Panc1 (cell line): ENCODE measurements around the gene MDH1. TPM values are rescaled to one million over a fixed set of nuclear protein-coding genes. Genes with fewer than 3 reads are reported as not detected.

Experiments
- ATAC-seq: fragments of 200-7000 bp; cut with Tn5 transposase; 2 replicates; pipeline ENCODE4 v1.9.1; 2020; ENCODE audit warnings: mild to moderate bottlenecking, moderate library complexity
- BruUV-seq: library from RNA; stranded (reverse); fragments of 400-500 nt; replicated peaks from 2 replicates; lab custom pipeline; 2021; lab: Mats Ljungman, UMichigan
- CTCF ChIA-PET: fragments of 300-600 bp; sonication (Branson Sonifier 250); formaldehyde crosslinking; loops from one replicate; lab custom pipeline; 2022; ENCODE audit warnings: antibody characterized with exemption; lab: Charles Lee
- POLR2A ChIA-PET: fragments of 300-600 bp; sonication (Branson Sonifier 250); formaldehyde crosslinking; loops from one replicate; lab custom pipeline; 2022; ENCODE audit warnings: antibody characterized with exemption; lab: Charles Lee
- DNase-seq: peaks from one replicate; pipeline ENCODE4 v3.0.0-alpha.2; 2010; ENCODE audit warnings: low read depth, low spot score
- H3K27ac ChIP-seq: 2 replicates; pipeline ENCODE4 v1.5.1; 2011; ENCODE audit warnings: mild to moderate bottlenecking, low read length, inconsistent platforms
- H3K27me3 ChIP-seq: fragments of 200-500 bp; sonication (Bioruptor generic); 2 replicates; pipeline ENCODE4 v1.6.0; 2014; ENCODE audit warnings: low read length, inconsistent platforms; ENCODE audit not compliant: control insufficient read depth, insufficient read depth
- H3K36me3 ChIP-seq: fragments of 200-500 bp; sonication (Bioruptor generic); 2 replicates; pipeline ENCODE4 v1.5.1; 2014; ENCODE audit warnings: inconsistent platforms, mild to moderate bottlenecking, low read length, moderate library complexity; ENCODE audit not compliant: control insufficient read depth, insufficient read depth
- H3K4me1 ChIP-seq: 2 replicates; pipeline ENCODE4 v1.5.1; 2011; ENCODE audit warnings: inconsistent platforms, mild to moderate bottlenecking, low read length, moderate library complexity; ENCODE audit not compliant: control insufficient read depth, insufficient read depth
- H3K4me3 ChIP-seq, 2 experiments: 2 replicates each; pipeline ENCODE4 v1.5.1; 2011 to 2012; ENCODE audit warnings: low read depth in 2 of 2, low read length in 2 of 2, mild to moderate bottlenecking in 2 of 2, inconsistent platforms in 1 of 2, moderate library complexity in 1 of 2
- H3K9me3 ChIP-seq: fragments of 200-500 bp; sonication (Bioruptor generic); 2 replicates; pipeline ENCODE4 v1.5.1; 2014; ENCODE audit warnings: low read depth, mild to moderate bottlenecking, inconsistent platforms, low read length, moderate library complexity; ENCODE audit not compliant: control insufficient read depth, insufficient read depth
- CTCF ChIP-seq: fragments of 450-650 bp; IDR thresholded peaks from 2 replicates; pipeline ENCODE4 v1.5.1; 2017; ENCODE audit warnings: mild to moderate bottlenecking
- POLR2AphosphoS5 ChIP-seq: IDR thresholded peaks from 2 replicates; pipeline ENCODE4 v1.6.1; 2012; ENCODE audit warnings: mild to moderate bottlenecking, low read depth, low read length, moderate library complexity
- SIN3A ChIP-seq: IDR thresholded peaks from 2 replicates; pipeline ENCODE4 v1.6.1; 2012; ENCODE audit warnings: low read depth, mild to moderate bottlenecking, low read length, moderate library complexity, borderline replicate concordance; ENCODE audit not compliant: insufficient read depth
- TCF7L2 ChIP-seq: IDR thresholded peaks from 2 replicates; pipeline ENCODE4 v1.6.1; 2011; ENCODE audit warnings: mild to moderate bottlenecking, low read depth, low read length, inconsistent platforms
- in situ Hi-C: cut with HindIII; loops from 2 replicates; pipeline ENCODE4 v1.10.0; 2016; ENCODE audit warnings: low sequenced_read_pairs, low pct_unique_long_range_greater_than_20kb
- intact Hi-C: fragments of 100-400 bp; cut with micrococcal nuclease; formaldehyde crosslinking; loops from one replicate; pipeline ENCODE4 v1.10.0; 2022; ENCODE audit not compliant: unreplicated experiment
- total RNA-seq: library from RNA; stranded (reverse); gene quantifications from one replicate; pipeline ENCODE4 v1.2.1, GENCODE V29; 2021; ENCODE audit not compliant: unreplicated experiment
- TF ChIP-seq, protein P1 (sequence below), 2 experiments: IDR thresholded peaks; 2 replicates each; pipeline ENCODE4 v1.6.1; 2011 to 2012; ENCODE audit warnings: low read depth in 2 of 2, control low read depth in 1 of 2, low read length in 1 of 2, mild to moderate bottlenecking in 1 of 2, moderate library complexity in 1 of 2; ENCODE audit not compliant: insufficient read depth in 1 of 2

MDH1 gene
- total RNA-seq, 1 experiment from 2014 or later, result 200 TPM

DNA sequence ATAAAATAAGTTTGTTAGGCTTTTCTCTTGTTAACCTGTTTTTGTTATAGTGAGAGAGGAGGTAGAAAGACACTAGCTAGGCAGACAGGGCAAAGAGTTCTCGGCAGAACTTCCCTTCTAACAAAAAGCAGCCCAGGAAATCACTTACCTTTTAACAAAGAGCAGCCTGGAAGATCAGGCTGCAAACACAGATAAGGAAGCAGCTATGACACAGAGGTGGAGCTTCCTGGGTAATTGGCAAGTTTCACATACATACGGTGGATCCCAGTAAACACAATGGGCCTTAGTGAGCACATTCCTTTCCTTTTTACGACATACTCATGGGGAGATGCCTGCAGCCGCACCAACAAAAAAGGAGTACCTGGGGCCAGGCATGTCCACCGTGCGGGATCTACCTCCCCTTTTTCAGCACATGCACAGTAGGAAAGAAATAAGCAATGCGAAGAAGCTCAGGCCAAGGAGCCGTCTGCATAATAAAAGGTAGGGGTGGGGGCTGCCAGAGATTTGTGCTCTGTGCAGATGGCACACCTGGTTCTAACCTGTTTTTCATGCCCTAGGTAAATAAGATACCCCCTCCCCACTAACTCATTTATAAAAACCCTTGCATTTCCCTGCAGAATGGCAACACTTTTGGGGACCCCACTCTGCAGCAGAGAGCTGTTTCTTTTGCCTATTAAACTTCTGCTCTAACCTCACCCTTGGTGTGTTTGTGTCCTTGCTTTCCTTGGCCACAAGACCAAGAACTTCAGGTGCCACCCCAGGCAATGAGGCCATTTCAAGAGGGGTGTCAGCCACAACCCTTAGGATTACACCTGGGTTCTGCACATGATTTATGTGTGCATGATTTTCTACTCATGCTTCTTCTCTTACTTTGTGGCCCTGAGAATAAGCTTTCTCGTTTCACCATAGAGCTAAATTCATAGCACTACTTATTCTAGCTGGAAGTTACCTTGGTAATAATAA is 26.5 kb downstream of the MDH1 start:
- Histone ChIP-seq H3K27ac (no peak overlapping the region), H3K27me3 (peaks cover 11% of the 10 kb centered on the region; the same call in 1 of the 2 replicates), H3K4me1 (no peaks in the 10 kb centered on the region), H3K36me3 (no peaks in the 10 kb centered on the region), H3K4me3 (no peak overlapping the region), H3K9me3 (no peaks in the 10 kb centered on the region)
- intact Hi-C loops, result no loop called here
- ATAC-seq (no peak), DNase-seq (no peak)
- ChIA-PET POLR2A (no interaction called here), CTCF (no interaction called here)
- BruUV-seq, result no TSS peak
- TF ChIP-seq TCF7L2, result no peak
- TF ChIP-seq, protein P1, sequence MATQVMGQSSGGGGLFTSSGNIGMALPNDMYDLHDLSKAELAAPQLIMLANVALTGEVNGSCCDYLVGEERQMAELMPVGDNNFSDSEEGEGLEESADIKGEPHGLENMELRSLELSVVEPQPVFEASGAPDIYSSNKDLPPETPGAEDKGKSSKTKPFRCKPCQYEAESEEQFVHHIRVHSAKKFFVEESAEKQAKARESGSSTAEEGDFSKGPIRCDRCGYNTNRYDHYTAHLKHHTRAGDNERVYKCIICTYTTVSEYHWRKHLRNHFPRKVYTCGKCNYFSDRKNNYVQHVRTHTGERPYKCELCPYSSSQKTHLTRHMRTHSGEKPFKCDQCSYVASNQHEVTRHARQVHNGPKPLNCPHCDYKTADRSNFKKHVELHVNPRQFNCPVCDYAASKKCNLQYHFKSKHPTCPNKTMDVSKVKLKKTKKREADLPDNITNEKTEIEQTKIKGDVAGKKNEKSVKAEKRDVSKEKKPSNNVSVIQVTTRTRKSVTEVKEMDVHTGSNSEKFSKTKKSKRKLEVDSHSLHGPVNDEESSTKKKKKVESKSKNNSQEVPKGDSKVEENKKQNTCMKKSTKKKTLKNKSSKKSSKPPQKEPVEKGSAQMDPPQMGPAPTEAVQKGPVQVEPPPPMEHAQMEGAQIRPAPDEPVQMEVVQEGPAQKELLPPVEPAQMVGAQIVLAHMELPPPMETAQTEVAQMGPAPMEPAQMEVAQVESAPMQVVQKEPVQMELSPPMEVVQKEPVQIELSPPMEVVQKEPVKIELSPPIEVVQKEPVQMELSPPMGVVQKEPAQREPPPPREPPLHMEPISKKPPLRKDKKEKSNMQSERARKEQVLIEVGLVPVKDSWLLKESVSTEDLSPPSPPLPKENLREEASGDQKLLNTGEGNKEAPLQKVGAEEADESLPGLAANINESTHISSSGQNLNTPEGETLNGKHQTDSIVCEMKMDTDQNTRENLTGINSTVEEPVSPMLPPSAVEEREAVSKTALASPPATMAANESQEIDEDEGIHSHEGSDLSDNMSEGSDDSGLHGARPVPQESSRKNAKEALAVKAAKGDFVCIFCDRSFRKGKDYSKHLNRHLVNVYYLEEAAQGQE (IDR thresholded peaks at IDR 0.05; ENCODE audit: insufficient read depth in 1 of 2, low read depth in 2 of 2, low read length in 1 of 2), result no peak
- no peak for TF ChIP-seq SIN3A
- no peak for TF ChIP-seq POLR2AphosphoS5
- TF ChIP-seq CTCF, result no peak
- in situ Hi-C loops, result no loop called here

DNA sequence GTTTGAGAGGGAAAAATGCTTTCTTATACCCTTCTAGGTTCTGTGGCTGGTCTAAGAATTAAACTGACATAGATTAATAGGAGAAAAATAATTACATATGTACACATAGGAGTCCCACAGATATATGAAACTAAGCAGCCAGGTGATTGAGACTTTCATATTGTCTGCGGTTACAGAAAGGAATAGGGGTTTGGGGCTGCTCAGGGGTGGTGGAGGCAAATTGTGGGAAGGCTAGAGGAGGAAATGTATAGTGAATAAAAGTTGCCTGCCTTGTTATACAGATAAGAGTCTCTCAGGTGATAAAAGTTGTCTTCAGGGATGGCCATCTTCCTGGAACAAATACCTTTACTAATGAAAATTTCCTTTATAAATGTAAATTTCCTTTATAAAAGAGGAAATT is 28.6 kb downstream of the MDH1 start:
- in situ Hi-C loops (no loop called here), intact Hi-C loops (no loop called here)
- H3K36me3 ChIP-seq, result no peaks in the 10 kb centered on the region
- TF ChIP-seq TCF7L2 (no peak), POLR2AphosphoS5 (no peak), SIN3A (no peak), CTCF (no peak)
- TF ChIP-seq, protein P1 (IDR thresholded peaks at IDR 0.05; ENCODE audit: insufficient read depth in 1 of 2, low read depth in 2 of 2, low read length in 1 of 2), result no peak
- ChIA-PET POLR2A (no interaction called here), CTCF (no interaction called here)
- H3K9me3 ChIP-seq, result no peaks in the 10 kb centered on the region
- ATAC-seq (no peak), DNase-seq (no peak)
- no peak overlapping the region for H3K4me3 ChIP-seq
- no TSS peak for BruUV-seq
- H3K4me1 ChIP-seq, result no peaks in the 10 kb centered on the region
- H3K27me3 ChIP-seq, result peaks cover 11% of the 10 kb centered on the region; the same call in 1 of the 2 replicates
- no peak overlapping the region for H3K27ac ChIP-seq
